ENCODE data around the gene MAN1A1. TPM values are rescaled to one million over a fixed set of nuclear protein-coding genes. Genes with fewer than 3 reads are reported as not detected.

The MAN1A1 gene
- total RNA-seq, 4 donors from 2014 or later, result 30.0 to 99.0 (median 69.8) TPM

- Histone ChIP-seq H3K9me3 (no peaks in the 10 kb centered on the region), H3K4me1 (no peaks in the 10 kb centered on the region), H3K27me3 (no peaks in the 10 kb centered on the region), H3K4me3 (no peak overlapping the region), H3K27ac (no peak overlapping the region), H3K36me3 (no peaks in the 10 kb centered on the region)
- no peak for DNase-seq
- TF ChIP-seq POLR2A (IDR thresholded peaks at IDR 0.05) (no peak), CTCF (IDR thresholded peaks at IDR 0.05) (no peak)
- intact Hi-C loops (cut with DNase I; ENCODE audit: low total_unique reads), result no loop called here
These were observed 26.7 kb downstream of the MAN1A1 start for GRCh38 chr6:119322715-119323350.

- TF ChIP-seq CTCF (IDR thresholded peaks at IDR 0.05), result no peak
- TF ChIP-seq POLR2A (IDR thresholded peaks at IDR 0.05), result no peak
- Histone ChIP-seq H3K9me3 (no peaks in the 10 kb centered on the region), H3K4me1 (no peaks in the 10 kb centered on the region), H3K36me3 (no peaks in the 10 kb centered on the region), H3K27ac (no peak overlapping the region), H3K27me3 (no peaks in the 10 kb centered on the region), H3K4me3 (no peak overlapping the region)
- intact Hi-C loops (cut with DNase I; ENCODE audit: low total_unique reads), result no loop called here
- DNase-seq, result no peak
These were observed 27.5 kb downstream of the MAN1A1 start for GRCh38 chr6:119322034-119322433.

GRCh38 chr6:119319694-119320093 lies 29.9 kb downstream of the MAN1A1 start:
- no peak for DNase-seq
- H3K4me3 ChIP-seq, result no peak overlapping the region
- H3K9me3 ChIP-seq, result no peaks in the 10 kb centered on the region
- no peaks in the 10 kb centered on the region for H3K27me3 ChIP-seq
- no peak overlapping the region for H3K27ac ChIP-seq
- intact Hi-C loops (cut with DNase I; ENCODE audit: low total_unique reads), result no loop called here
- H3K4me1 ChIP-seq, result no peaks in the 10 kb centered on the region
- TF ChIP-seq CTCF (IDR thresholded peaks at IDR 0.05) (no peak), POLR2A (IDR thresholded peaks at IDR 0.05) (no peak)
- no peaks in the 10 kb centered on the region for H3K36me3 ChIP-seq

- Histone ChIP-seq H3K36me3 (no peaks in the 10 kb centered on the region), H3K27ac (no peak overlapping the region), H3K9me3 (no peaks in the 10 kb centered on the region), H3K27me3 (no peaks in the 10 kb centered on the region), H3K4me1 (no peaks in the 10 kb centered on the region), H3K4me3 (no peak overlapping the region)
- no peak for DNase-seq
- no peak for TF ChIP-seq POLR2A (IDR thresholded peaks at IDR 0.05)
- no peak for TF ChIP-seq CTCF (IDR thresholded peaks at IDR 0.05)
- intact Hi-C loops (cut with DNase I; ENCODE audit: low total_unique reads), result no loop called here
These were observed 30.8 kb downstream of the MAN1A1 start for GRCh38 chr6:119318730-119319129.

- Histone ChIP-seq H3K9me3 (no peaks in the 10 kb centered on the region), H3K36me3 (no peaks in the 10 kb centered on the region), H3K4me1 (no peaks in the 10 kb centered on the region), H3K27ac (no peak overlapping the region), H3K4me3 (no peak overlapping the region), H3K27me3 (no peaks in the 10 kb centered on the region)
- TF ChIP-seq CTCF (IDR thresholded peaks at IDR 0.05) (no peak), POLR2A (IDR thresholded peaks at IDR 0.05) (no peak)
- intact Hi-C loops (cut with DNase I; ENCODE audit: low total_unique reads), result no loop called here
- DNase-seq, result no peak
These were observed 31.4 kb downstream of the MAN1A1 start for GRCh38 chr6:119318176-119318575.

Data from uterus (tissue), 4 donors.